Type B pancreatic cell (in vitro differentiated cells): ENCODE results near the gene GSTA2. TPM values are rescaled to one million over a fixed set of nuclear protein-coding genes. Genes with fewer than 3 reads are reported as not detected.

ENCODE experiments used
- DNase-seq: peaks from one replicate; pipeline ENCODE4 v3.0.0; 2021; ENCODE audit warnings: mixed read lengths; ENCODE audit not compliant: unreplicated experiment; ENCODE audit errors: extremely low spot score
- H3K27ac Mint-ChIP-seq: 2 replicates; pipeline ENCODE4 v1.8.0; 2021; ENCODE audit warnings: mild to moderate bottlenecking, mixed read lengths
- H3K27me3 Mint-ChIP-seq: 2 replicates; pipeline ENCODE4 v1.8.0; 2021; ENCODE audit warnings: mixed read lengths
- H3K36me3 Mint-ChIP-seq: 2 replicates; pipeline ENCODE4 v1.8.0; 2021; ENCODE audit warnings: mixed read lengths
- H3K4me1 Mint-ChIP-seq: one replicate; pipeline ENCODE4 v1.8.0; 2021; ENCODE audit warnings: mixed read lengths; ENCODE audit not compliant: unreplicated experiment
- H3K4me3 Mint-ChIP-seq: 2 replicates; pipeline ENCODE4 v1.8.0; 2021; ENCODE audit warnings: mild to moderate bottlenecking, mixed read lengths
- H3K9me3 Mint-ChIP-seq: 2 replicates; pipeline ENCODE4 v1.8.0; 2021; ENCODE audit warnings: mixed read lengths
- CTCF ChIP-seq: fragments of 200-600 bp; sonication (generic); conservative IDR thresholded peaks from 2 replicates; pipeline ENCODE4 v1.5.0; 2021; ENCODE audit warnings: antibody characterized with exemption, mild to moderate bottlenecking
- total RNA-seq: library from RNA; stranded (reverse); gene quantifications from 2 replicates; pipeline ENCODE4 v1.2.1, GENCODE V29; 2021; ENCODE audit warnings: low replicate concordance

The GSTA2 gene
- total RNA-seq, 1 donor from 2014 or later = 20.7 TPM

- Mint-ChIP-seq H3K4me1 (peaks cover 5% of the 10 kb centered on the region), H3K4me3 (no peak overlapping the region), H3K27me3 (no peaks in the 10 kb centered on the region), H3K27ac (peak overlapping the region; percentile 37), H3K9me3 (no peaks in the 10 kb centered on the region), H3K36me3 (no peaks in the 10 kb centered on the region)
- DNase-seq = no peak
- TF ChIP-seq CTCF = no peak
These were observed 36.3 kb downstream of the GSTA2 start for GRCh38 chr6:52726741-52727535.

GRCh38 chr6:52726193-52726542 lies 37.1 kb downstream of the GSTA2 start:
- Mint-ChIP-seq H3K36me3 (no peaks in the 10 kb centered on the region), H3K4me3 (no peak overlapping the region), H3K4me1 (peaks cover 5% of the 10 kb centered on the region), H3K27me3 (no peaks in the 10 kb centered on the region), H3K9me3 (no peaks in the 10 kb centered on the region), H3K27ac (peak overlapping the region; percentile 84)
- TF ChIP-seq CTCF = no peak
- no peak for DNase-seq

- H3K36me3 Mint-ChIP-seq = no peaks in the 10 kb centered on the region
- no peaks in the 10 kb centered on the region for H3K27me3 Mint-ChIP-seq
- TF ChIP-seq CTCF = no peak
- peak overlapping the region; percentile 84 for H3K27ac Mint-ChIP-seq
- H3K4me3 Mint-ChIP-seq = peak overlapping the region; percentile 8
- no peak for DNase-seq
- peaks cover 5% of the 10 kb centered on the region for H3K4me1 Mint-ChIP-seq
- no peaks in the 10 kb centered on the region for H3K9me3 Mint-ChIP-seq
These were observed 37.6 kb downstream of the GSTA2 start for GRCh38 chr6:52725535-52726192.

GRCh38 chr6:52725143-52725534 lies 38.1 kb downstream of the GSTA2 start:
- H3K4me1 Mint-ChIP-seq = peaks cover 5% of the 10 kb centered on the region
- H3K9me3 Mint-ChIP-seq = no peaks in the 10 kb centered on the region
- H3K27ac Mint-ChIP-seq = peak overlapping the region; percentile 84
- TF ChIP-seq CTCF = no peak
- no peaks in the 10 kb centered on the region for H3K36me3 Mint-ChIP-seq
- no peak overlapping the region for H3K4me3 Mint-ChIP-seq
- no peaks in the 10 kb centered on the region for H3K27me3 Mint-ChIP-seq
- DNase-seq = no peak

- no peaks in the 10 kb centered on the region for H3K27me3 Mint-ChIP-seq
- H3K4me3 Mint-ChIP-seq = no peak overlapping the region
- H3K27ac Mint-ChIP-seq = peak overlapping the region; percentile 84
- DNase-seq = no peak
- TF ChIP-seq CTCF = peak; percentile 80
- H3K9me3 Mint-ChIP-seq = no peaks in the 10 kb centered on the region
- no peaks in the 10 kb centered on the region for H3K36me3 Mint-ChIP-seq
- H3K4me1 Mint-ChIP-seq = peaks cover 5% of the 10 kb centered on the region
These were observed 38.7 kb downstream of the GSTA2 start for GRCh38 chr6:52724406-52725121.
